ENCODE results near the gene PODNL1.

The PODNL1 gene

DNA sequence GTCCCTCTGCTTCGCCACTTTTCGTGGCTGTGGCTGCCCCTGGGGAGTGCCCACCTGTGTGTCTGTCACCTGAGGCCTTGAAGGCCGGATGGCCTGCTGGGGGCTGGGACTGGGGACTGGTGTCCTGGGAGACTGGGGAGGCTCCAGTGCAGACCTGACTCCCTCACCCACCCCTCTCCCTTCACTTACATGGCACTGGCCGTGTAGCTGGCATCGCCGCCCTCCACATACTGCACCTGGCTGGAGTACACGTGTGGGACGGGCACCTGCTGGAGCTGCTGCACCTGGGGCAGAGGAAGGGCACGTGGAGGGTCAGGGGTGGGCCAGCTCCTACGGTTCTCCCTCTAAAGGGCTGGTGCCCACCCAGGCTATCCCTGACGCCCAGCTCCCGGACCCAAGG lies 39.6 kb upstream of the PODNL1 start:
- Histone ChIP-seq H3K4ac (ENCODE audit: low read length) (no peak overlapping the region), H3K23ac (ENCODE audit: low read depth, low read length, poor library complexity) (peak overlapping the region; percentile 60), H2BK12ac (ENCODE audit: low read length) (peak overlapping the region; percentile 94), H2BK120ac (ENCODE audit: low read depth, low read length) (no peak overlapping the region), H2AK5ac (ENCODE audit: low read depth, low read length) (peak overlapping the region; percentile 79), H2AFZ (ENCODE audit: low read length) (no peak overlapping the region), H2BK15ac (ENCODE audit: low read length) (peak overlapping the region; percentile 93), H3K9ac (ENCODE audit: low read depth, low read length, poor library complexity) (no peak overlapping the region), H2BK5ac (ENCODE audit: low read length) (peak overlapping the region; percentile 91), H3K9me3 (replicated peaks in 1 of 2; ENCODE audit: control insufficient read depth in 2 of 2, insufficient read depth in 1 of 2, low read depth in 1 of 2, low read length in 2 of 2) (peaks cover 0 to 1% of the 10 kb centered on the region in 2 donors), H3K18ac (ENCODE audit: low read length) (peak overlapping the region; percentile 94), H3K79me1 (ENCODE audit: low read depth, low read length) (peaks cover 10% of the 10 kb centered on the region), H4K8ac (ENCODE audit: low read depth, low read length) (peak overlapping the region; percentile 82), H3K27me3 (ENCODE audit: control insufficient read depth in 3 of 3, insufficient read depth in 3 of 3, low read depth in 1 of 3, low read length in 3 of 3) (no peaks in the 10 kb centered on the region), H3K4me1 (ENCODE audit: control insufficient read depth in 2 of 2, insufficient read depth in 1 of 2, low read depth in 1 of 2, low read length in 2 of 2) (peaks cover 0 to 10% of the 10 kb centered on the region in 2 donors), H3K4me3 (ENCODE audit: low read length in 2 of 2) (no peak overlapping the region), H3K4me2 (ENCODE audit: insufficient read depth, low read length, poor library complexity, severe bottlenecking) (no peak overlapping the region), H4K91ac (ENCODE audit: low read depth, low read length, poor library complexity) (no peak overlapping the region), H3K14ac (ENCODE audit: low read length) (peak overlapping the region; percentile 31), H3K27ac (replicated peaks; ENCODE audit: low read length) (no peak overlapping the region), H3K36me3 (replicated peaks in 1 of 2; ENCODE audit: control insufficient read depth in 2 of 2, insufficient read depth in 2 of 2, low read length in 2 of 2) (peaks cover 23% of the 10 kb centered on the region in 2 donors)
- WGBS, 2 donors (ENCODE audit: extremely low coverage in 2 of 2, insufficient read length in 2 of 2, insufficient replicate concordance in 1 of 2): no CpG with 5 or more reads among the region's 12 CpGs
- no peak for DNase-seq (ENCODE audit: low spot score)

DNA sequence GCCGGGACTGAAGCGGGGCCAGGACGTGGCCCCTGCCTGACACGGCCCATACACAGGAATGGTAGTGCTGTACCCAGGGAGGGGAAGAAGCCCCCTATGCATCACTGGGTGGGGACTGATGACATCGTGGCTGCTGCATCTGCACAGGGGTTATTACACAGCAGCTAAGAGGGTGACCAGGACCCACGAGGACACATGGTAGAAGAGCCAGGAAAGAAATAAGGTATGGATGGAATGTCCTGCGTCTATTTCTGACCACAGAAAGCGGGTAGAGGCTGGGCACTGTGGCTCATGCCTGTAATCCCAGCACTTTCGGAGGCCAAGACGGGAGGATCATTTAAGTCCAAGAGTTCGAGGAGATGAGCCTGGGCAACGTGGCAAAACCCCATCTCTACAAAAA lies 38.2 kb upstream of the PODNL1 start:
- no peak overlapping the region for H3K23ac ChIP-seq (ENCODE audit: low read depth, low read length, poor library complexity)
- H3K18ac ChIP-seq (ENCODE audit: low read length): no peak overlapping the region
- H3K9ac ChIP-seq (ENCODE audit: low read depth, low read length, poor library complexity): no peak overlapping the region
- H2AFZ ChIP-seq (ENCODE audit: low read length): no peak overlapping the region
- DNase-seq (ENCODE audit: low spot score): no peak
- no peaks in the 10 kb centered on the region for H3K27me3 ChIP-seq (ENCODE audit: control insufficient read depth in 3 of 3, insufficient read depth in 3 of 3, low read depth in 1 of 3, low read length in 3 of 3)
- no peak overlapping the region for H3K27ac ChIP-seq (replicated peaks; ENCODE audit: low read length)
- peaks cover 0 to 1% of the 10 kb centered on the region in 2 donors for H3K9me3 ChIP-seq (replicated peaks in 1 of 2; ENCODE audit: control insufficient read depth in 2 of 2, insufficient read depth in 1 of 2, low read depth in 1 of 2, low read length in 2 of 2)
- peaks cover 20 to 26% of the 10 kb centered on the region in 2 donors for H3K36me3 ChIP-seq (replicated peaks in 1 of 2; ENCODE audit: control insufficient read depth in 2 of 2, insufficient read depth in 2 of 2, low read length in 2 of 2)
- H3K14ac ChIP-seq (ENCODE audit: low read length): no peak overlapping the region
- no peak overlapping the region for H4K8ac ChIP-seq (ENCODE audit: low read depth, low read length)
- no peak overlapping the region for H2BK15ac ChIP-seq (ENCODE audit: low read length)
- H3K4me2 ChIP-seq (ENCODE audit: insufficient read depth, low read length, poor library complexity, severe bottlenecking): no peak overlapping the region
- H2AK5ac ChIP-seq (ENCODE audit: low read depth, low read length): no peak overlapping the region
- H2BK12ac ChIP-seq (ENCODE audit: low read length): no peak overlapping the region
- H3K4me3 ChIP-seq (ENCODE audit: low read length in 2 of 2): no peak overlapping the region
- H3K4ac ChIP-seq (ENCODE audit: low read length): no peak overlapping the region
- no peak overlapping the region for H4K91ac ChIP-seq (ENCODE audit: low read depth, low read length, poor library complexity)
- no CpG with 5 or more reads among the region's 12 CpGs for WGBS, 2 donors (ENCODE audit: extremely low coverage in 2 of 2, insufficient read length in 2 of 2, insufficient replicate concordance in 1 of 2)
- peaks cover 0 to 10% of the 10 kb centered on the region in 2 donors for H3K4me1 ChIP-seq (ENCODE audit: control insufficient read depth in 2 of 2, insufficient read depth in 1 of 2, low read depth in 1 of 2, low read length in 2 of 2)
- H2BK5ac ChIP-seq (ENCODE audit: low read length): no peak overlapping the region
- H2BK120ac ChIP-seq (ENCODE audit: low read depth, low read length): no peak overlapping the region
- peaks cover 8% of the 10 kb centered on the region for H3K79me1 ChIP-seq (ENCODE audit: low read depth, low read length)

DNA sequence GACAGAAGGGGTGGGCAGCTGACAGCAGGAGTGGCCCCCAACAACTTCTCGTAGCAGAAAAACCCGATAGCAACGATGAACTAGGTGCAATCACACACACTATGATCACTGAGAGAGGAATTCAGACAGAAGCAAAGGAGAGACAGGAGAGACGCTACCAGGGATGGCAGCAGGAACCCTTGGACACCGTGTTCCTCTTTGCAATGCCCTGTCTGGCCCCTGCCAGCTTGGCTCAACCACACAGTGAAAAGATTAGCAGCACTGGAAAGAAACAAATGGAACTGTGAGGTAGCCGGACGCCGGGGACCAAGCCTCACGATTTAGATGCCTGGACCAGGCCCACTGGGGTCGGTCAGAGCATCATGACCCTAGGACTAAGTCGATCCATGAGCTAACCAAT lies 37.7 kb upstream of the PODNL1 start:
- H3K9ac ChIP-seq (ENCODE audit: low read depth, low read length, poor library complexity): no peak overlapping the region
- no peak overlapping the region for H2AK5ac ChIP-seq (ENCODE audit: low read depth, low read length)
- peaks cover 22 to 27% of the 10 kb centered on the region in 2 donors for H3K36me3 ChIP-seq (replicated peaks in 1 of 2; ENCODE audit: control insufficient read depth in 2 of 2, insufficient read depth in 2 of 2, low read length in 2 of 2)
- no peak overlapping the region for H3K14ac ChIP-seq (ENCODE audit: low read length)
- peaks cover 6% of the 10 kb centered on the region for H3K79me1 ChIP-seq (ENCODE audit: low read depth, low read length)
- H2BK120ac ChIP-seq (ENCODE audit: low read depth, low read length): no peak overlapping the region
- H3K9me3 ChIP-seq (replicated peaks in 1 of 2; ENCODE audit: control insufficient read depth in 2 of 2, insufficient read depth in 1 of 2, low read depth in 1 of 2, low read length in 2 of 2): peaks cover 0 to 1% of the 10 kb centered on the region in 2 donors
- no peak overlapping the region for H3K4me2 ChIP-seq (ENCODE audit: insufficient read depth, low read length, poor library complexity, severe bottlenecking)
- no CpG with 5 or more reads among the region's 11 CpGs for WGBS, 2 donors (ENCODE audit: extremely low coverage in 2 of 2, insufficient read length in 2 of 2, insufficient replicate concordance in 1 of 2)
- peaks cover 0 to 10% of the 10 kb centered on the region in 2 donors for H3K4me1 ChIP-seq (ENCODE audit: control insufficient read depth in 2 of 2, insufficient read depth in 1 of 2, low read depth in 1 of 2, low read length in 2 of 2)
- H3K4me3 ChIP-seq (ENCODE audit: low read length in 2 of 2): no peak overlapping the region
- no peak overlapping the region for H3K4ac ChIP-seq (ENCODE audit: low read length)
- H3K27ac ChIP-seq (replicated peaks; ENCODE audit: low read length): no peak overlapping the region
- DNase-seq (ENCODE audit: low spot score): no peak
- no peaks in the 10 kb centered on the region for H3K27me3 ChIP-seq (ENCODE audit: control insufficient read depth in 3 of 3, insufficient read depth in 3 of 3, low read depth in 1 of 3, low read length in 3 of 3)
- H2AFZ ChIP-seq (ENCODE audit: low read length): no peak overlapping the region
- H2BK5ac ChIP-seq (ENCODE audit: low read length): no peak overlapping the region
- H2BK12ac ChIP-seq (ENCODE audit: low read length): no peak overlapping the region
- H3K18ac ChIP-seq (ENCODE audit: low read length): no peak overlapping the region
- H4K91ac ChIP-seq (ENCODE audit: low read depth, low read length, poor library complexity): no peak overlapping the region
- H3K23ac ChIP-seq (ENCODE audit: low read depth, low read length, poor library complexity): no peak overlapping the region
- no peak overlapping the region for H4K8ac ChIP-seq (ENCODE audit: low read depth, low read length)
- H2BK15ac ChIP-seq (ENCODE audit: low read length): no peak overlapping the region

DNA sequence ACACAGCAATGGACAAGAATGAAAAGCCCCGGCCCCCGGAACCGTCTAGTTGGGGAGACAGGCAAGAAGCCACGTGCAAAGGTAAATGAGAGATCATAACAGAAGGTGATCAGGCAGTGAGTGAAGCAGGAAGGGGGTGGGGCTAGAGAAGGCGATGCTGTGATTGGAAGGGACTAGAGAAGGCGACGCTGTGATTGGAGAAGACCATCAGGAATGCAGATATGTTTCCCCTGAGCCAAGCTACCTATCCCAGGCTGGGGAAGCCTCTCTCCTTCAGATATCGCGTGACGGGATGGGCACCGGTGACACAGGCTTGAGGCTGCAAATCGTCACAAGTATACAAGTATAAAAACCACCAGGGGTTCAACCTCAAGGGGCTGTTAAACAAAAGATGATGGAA lies 35.9 kb upstream of the PODNL1 start:
- no peak overlapping the region for H2BK120ac ChIP-seq (ENCODE audit: low read depth, low read length)
- H3K27ac ChIP-seq (replicated peaks; ENCODE audit: low read length): no peak overlapping the region
- no peak overlapping the region for H3K18ac ChIP-seq (ENCODE audit: low read length)
- H3K9ac ChIP-seq (ENCODE audit: low read depth, low read length, poor library complexity): no peak overlapping the region
- H3K36me3 ChIP-seq (replicated peaks in 1 of 2; ENCODE audit: control insufficient read depth in 2 of 2, insufficient read depth in 2 of 2, low read length in 2 of 2): peaks cover 28 to 30% of the 10 kb centered on the region in 2 donors
- H3K4ac ChIP-seq (ENCODE audit: low read length): no peak overlapping the region
- peaks cover 0 to 1% of the 10 kb centered on the region in 2 donors for H3K9me3 ChIP-seq (replicated peaks in 1 of 2; ENCODE audit: control insufficient read depth in 2 of 2, insufficient read depth in 1 of 2, low read depth in 1 of 2, low read length in 2 of 2)
- H2AFZ ChIP-seq (ENCODE audit: low read length): no peak overlapping the region
- H3K4me3 ChIP-seq (ENCODE audit: low read length in 2 of 2): no peak overlapping the region
- DNase-seq (ENCODE audit: low spot score): peak; percentile 35
- peaks cover 0 to 4% of the 10 kb centered on the region in 2 donors for H3K4me1 ChIP-seq (ENCODE audit: control insufficient read depth in 2 of 2, insufficient read depth in 1 of 2, low read depth in 1 of 2, low read length in 2 of 2)
- no peak overlapping the region for H3K4me2 ChIP-seq (ENCODE audit: insufficient read depth, low read length, poor library complexity, severe bottlenecking)
- no peak overlapping the region for H3K14ac ChIP-seq (ENCODE audit: low read length)
- H3K79me1 ChIP-seq (ENCODE audit: low read depth, low read length): peaks cover 4% of the 10 kb centered on the region
- H4K8ac ChIP-seq (ENCODE audit: low read depth, low read length): no peak overlapping the region
- H2AK5ac ChIP-seq (ENCODE audit: low read depth, low read length): no peak overlapping the region
- H3K23ac ChIP-seq (ENCODE audit: low read depth, low read length, poor library complexity): no peak overlapping the region
- H2BK15ac ChIP-seq (ENCODE audit: low read length): no peak overlapping the region
- no CpG with 5 or more reads among the region's 12 CpGs for WGBS, 2 donors (ENCODE audit: extremely low coverage in 2 of 2, insufficient read length in 2 of 2, insufficient replicate concordance in 1 of 2)
- no peak overlapping the region for H2BK12ac ChIP-seq (ENCODE audit: low read length)
- no peaks in the 10 kb centered on the region for H3K27me3 ChIP-seq (ENCODE audit: control insufficient read depth in 3 of 3, insufficient read depth in 3 of 3, low read depth in 1 of 3, low read length in 3 of 3)
- H4K91ac ChIP-seq (ENCODE audit: low read depth, low read length, poor library complexity): no peak overlapping the region
- no peak overlapping the region for H2BK5ac ChIP-seq (ENCODE audit: low read length)
